Central memory CD4-positive, alpha-beta T cell (primary cell): Measurements from ENCODE around the gene LIPC.

Experiments
- DNase-seq: peaks from one replicate; pipeline ENCODE4 v3.0.0; 2022

The LIPC gene

DNA sequence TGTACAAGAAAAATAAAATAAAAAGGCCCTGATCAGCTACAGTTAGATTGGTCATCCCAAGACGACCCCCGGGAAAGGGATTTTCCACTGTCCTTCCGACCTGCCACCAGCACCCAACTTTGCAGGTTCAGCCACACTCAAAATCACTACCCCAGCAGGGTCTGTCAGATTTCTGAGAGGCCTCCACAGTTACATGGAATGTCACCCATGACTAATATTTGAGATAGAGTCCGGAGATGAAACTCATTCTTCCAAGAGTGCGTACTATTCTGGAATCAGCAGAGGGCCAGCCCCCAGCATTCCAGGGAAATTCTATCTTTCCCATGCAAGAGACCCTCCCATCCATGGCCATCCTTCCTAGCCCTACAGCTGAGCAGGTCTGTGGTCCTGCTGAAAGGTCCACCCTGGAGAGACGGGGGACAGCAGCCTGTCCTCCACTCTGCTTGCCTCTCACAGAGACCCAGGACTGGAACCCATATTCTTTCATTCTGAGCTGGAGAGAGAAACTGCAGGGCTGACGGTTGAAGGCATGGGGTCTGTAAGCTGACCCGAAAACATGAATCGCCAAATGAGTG is 5.8 kb downstream of the LIPC start:
- no peak for DNase-seq

DNA sequence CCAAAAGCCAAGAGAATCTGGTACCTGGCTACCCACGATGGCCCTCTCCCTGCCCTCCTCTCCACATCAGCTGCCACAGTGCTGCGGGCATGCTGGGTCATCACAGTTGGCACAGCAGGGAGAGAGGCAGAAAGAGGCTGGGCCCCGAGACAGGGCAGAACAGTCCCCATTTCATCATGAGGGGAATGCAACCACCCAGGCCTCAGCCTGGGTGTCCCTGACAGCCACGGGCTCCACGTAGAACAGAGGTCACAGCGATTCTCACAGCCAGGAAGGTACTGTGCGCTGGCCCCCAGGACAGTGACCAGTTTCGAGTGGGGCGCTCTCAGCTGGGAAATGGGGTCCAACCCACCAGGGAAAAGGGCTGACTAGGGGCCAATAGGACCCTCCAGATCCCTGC is 6.3 kb downstream of the LIPC start:
- no peak for DNase-seq

DNA sequence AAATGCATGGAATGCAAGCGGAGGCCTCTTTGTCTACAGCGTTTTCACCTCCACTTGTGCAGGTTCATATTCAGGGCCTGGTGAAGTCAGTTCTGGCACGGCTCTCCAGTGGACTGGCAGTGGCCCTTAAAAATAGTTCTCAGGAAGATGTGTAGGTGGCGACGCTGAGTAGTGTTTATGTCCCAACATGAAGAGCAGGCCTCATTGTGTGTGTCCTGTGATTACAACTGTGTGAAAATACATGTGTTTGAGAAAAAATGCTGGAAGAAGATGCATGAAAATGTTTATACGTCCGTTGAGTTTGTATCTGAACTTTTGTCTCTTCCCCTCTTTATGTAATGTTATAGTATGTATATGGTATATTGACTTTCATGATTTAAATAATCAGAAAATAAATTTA is 7.2 kb downstream of the LIPC start:
- DNase-seq: no peak

DNA sequence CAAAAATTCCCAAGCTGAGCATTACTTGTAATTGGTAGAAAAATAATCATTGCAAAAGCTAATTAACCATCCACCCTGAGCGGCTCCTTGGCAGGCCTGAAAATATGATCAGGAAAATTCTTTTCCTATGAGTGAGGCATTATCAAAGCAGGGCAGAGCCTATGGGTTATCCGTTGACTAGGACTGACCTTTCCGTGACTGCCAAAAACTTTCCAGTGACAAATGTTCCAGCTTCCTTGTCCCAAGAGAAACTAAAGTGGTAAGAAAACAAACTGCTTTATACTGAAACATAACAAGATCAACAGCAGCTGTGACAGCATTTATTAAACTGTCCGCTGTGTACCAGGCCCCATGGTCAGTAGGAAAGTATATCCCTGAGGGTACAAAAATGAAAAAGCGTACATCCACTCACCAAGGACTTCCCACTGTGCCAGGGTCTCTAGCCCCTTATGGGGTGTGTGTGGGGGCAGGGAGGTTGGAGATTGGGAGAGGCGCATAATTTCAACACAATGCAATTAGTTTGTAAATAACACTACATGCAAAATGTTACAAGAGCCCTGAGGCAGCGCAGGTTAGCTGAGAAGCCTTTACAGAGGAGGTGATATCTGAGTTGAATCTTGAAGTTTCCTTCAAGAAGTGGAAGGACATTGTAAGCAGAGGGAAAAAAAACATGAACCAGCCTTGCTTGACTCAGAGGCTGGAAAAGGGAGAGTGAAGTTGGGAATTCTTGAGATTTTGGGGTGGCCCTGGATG is 8.5 kb downstream of the LIPC start:
- no peak for DNase-seq

DNA sequence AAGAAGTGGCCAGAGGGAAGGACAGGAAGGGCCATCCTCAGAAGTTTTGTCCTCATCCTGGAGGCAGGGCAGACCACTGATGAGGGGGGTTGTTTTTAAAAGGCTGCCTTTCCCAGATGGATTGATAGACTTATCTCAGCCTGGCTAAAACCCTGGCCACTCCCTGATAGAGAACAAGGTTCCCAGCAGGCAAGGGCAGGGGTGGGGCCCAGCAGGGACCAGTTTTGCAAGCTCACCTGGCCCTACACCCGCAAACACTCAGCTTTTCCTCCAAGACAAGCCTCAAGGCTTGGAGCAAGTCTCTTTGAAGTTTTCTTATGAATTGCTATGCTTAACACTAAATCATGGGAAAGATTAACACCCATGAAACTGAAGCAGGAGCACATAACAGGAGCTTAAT is 9.1 kb downstream of the LIPC start:
- no peak for DNase-seq

DNA sequence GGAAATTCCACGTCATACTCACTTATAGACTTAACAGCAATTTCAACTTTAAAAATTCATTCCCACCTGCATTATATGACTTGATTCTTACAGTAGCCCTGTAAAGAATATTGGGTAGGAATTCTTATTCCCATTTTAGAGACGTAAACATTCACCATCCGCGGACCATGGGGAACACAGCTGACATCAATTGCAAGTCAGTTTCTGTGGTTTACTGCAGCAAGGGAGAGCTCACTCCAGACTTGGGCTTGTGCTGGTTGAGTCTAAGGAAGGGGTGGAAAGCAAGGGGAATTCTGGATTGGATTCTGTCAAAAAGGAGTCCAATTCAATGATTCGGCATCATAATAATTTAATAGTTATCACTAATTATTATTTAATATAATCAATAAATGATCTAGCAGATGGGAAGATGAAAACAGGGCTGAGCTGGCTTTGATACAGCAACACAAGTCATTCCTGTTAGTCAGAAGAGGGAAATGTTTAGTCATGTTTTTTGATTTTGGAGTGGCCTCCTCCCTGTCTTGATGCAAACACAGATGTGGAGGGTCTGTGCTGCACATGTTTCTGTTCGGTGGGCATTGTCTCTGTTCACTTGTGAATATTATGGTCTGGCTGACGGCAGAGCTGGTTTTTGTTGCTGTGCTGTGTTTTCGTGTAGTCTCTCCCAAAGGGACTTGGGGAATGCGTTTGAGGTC is 9.7 kb downstream of the LIPC start:
- DNase-seq: no peak

DNA sequence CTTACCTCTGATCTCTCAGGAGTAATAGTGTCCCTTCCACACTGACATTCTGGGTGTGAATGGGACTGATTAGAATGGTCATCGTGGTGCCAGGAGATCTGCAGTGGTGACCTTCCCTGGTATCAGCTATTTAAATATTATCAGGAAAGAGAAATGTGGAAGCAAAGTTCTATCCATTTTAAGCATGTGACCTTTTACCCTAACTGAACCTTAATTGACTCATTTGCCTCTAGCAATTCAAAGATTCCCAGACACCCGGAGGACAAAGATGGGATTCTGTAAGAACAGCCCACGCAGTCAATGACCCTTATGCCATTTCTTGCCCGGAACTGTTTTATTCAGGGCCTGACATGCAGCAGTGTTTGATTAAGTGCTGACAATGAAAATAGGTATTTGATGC is 10.3 kb downstream of the LIPC start:
- no peak for DNase-seq

DNA sequence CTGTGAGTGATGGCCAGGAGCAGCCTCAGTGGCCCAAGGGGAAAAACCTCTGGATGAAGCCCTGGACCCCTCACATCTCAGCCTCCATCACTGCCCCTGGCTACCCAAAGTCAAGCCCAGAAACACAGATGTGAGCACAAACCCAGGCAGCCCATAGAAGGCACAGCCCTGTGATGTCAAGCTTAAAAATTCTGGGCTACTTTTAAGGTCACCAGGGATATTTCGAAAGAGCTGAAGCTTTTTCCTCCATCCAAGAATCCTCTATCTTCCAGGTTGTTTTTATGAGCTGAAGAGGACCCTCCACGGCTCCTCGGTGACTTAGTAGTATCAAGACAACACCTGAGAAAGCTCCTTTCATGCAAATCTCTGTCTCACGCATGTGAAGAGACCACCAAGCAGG is 11.5 kb downstream of the LIPC start:
- DNase-seq: no peak

DNA sequence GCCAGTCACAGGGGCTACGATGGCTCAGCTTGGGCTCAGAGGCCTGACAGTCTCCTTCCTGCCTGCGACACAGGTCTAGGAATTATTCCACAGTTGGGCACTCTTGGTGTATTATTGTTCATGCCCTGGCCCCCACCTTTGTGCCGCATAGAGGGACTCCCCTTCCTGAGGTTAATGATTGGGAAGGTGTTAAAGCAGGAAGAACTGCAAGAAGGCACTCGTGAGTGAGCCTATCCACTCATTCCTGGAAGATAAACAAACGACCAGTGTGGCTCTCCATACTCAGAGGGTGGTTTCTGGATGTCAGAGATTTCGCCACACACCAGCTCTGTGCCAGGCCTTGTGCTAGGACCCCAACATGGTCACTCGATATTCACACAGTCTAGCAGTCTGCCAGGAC is 12.3 kb downstream of the LIPC start:
- no peak for DNase-seq

DNA sequence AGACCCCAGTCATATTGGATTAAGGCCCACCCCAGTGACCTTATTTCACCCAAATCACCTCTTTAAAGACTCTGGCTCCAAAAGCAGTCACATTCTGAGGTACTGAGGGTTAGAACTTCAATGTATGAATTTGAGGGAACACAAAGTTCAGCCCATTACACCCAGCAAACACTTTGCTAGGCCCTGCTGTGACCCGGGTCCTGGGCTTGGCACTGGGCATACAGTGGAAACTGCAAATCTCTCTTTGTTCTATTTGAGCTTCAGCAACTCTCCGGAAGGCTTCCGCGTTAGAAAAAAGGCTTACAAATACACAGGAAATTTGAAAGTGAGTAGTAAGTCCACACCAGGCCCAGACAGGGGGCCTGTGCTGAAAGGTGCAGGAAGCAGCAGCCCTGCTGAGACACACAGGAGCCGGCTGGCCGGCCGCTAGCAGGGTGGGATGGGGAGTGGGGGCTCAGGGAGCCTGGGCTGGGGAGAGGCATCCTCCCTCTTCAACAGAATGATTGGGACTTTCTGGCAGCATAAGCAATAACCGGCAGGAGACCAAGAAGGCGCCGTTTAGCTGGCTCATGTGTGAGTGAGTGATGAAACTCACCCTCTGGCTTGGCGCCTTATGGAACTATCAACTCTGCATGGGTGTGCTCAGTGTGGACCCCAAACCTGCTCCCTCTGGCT is 13.0 kb downstream of the LIPC start:
- DNase-seq: no peak

DNA sequence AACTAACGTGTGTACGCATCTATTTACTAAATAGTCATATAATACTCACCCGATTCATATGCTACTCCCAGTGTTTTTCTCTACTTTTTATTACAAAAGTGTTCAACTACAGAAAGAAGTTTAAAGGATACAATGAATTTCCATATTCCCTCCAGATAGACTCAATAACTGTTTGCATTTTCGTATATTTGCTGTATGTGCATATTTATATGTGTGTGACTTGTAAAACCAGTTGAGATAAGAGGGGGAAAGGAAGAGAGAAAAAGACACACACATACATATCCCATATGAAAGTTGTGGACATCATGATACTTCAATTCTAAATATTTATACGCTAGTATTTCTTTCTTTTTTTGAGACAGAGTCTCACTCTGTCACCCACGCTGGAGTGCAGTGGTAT is 14.1 kb downstream of the LIPC start:
- DNase-seq: no peak

DNA sequence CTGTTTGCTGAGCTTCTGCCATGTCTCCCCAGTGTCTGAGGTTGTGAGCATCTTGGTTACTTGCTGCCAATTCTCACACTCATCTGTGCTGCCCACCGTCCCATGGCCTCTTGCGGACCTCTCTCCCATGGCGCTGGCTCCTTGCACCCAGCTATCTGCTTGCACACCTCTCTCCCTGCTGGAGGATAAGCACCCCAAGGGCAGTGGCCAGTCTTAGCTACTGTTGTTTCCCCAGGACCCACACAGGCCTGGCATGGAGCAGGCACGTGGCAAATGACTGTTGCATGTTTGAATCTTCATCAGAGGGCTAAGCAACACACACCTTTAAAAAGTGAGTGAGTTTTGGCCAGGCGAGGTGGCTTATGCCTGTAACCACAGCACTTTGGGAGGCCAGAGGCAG is 14.7 kb downstream of the LIPC start:
- DNase-seq: no peak

DNA sequence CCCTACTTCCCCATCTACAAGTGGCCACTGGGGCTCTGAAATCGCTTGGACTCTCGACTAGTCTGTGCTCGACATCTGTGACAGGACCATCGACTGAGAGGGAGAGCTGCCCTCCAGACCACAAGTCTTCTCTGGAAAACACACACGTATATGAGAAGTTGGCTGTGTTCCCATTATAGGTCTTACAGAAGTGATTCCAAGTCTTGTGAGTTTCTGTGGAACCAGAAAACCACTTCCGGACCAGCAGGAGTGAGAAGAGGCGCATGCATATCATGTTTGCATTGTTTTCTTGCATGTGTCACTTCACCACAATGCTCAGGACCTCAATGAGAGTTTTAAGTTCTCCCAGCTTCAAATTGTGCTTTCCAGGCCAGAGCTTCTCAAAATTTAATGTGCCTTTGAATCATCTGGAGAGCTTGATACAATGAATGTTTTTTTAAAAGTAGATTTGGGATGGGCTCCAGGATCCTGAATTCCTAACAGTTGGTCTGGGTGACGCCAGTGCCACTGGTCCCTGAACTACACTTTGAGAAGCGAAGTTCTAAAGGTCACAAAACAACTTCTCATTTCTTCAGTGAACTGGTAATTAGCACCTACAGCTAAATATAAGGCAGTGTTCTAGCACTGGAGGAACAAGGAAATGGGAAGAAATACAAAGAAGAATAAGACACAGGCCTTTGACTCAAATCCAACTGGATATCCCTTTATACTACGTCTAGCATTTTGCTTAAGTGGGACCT is 15.7 kb downstream of the LIPC start:
- no peak for DNase-seq

DNA sequence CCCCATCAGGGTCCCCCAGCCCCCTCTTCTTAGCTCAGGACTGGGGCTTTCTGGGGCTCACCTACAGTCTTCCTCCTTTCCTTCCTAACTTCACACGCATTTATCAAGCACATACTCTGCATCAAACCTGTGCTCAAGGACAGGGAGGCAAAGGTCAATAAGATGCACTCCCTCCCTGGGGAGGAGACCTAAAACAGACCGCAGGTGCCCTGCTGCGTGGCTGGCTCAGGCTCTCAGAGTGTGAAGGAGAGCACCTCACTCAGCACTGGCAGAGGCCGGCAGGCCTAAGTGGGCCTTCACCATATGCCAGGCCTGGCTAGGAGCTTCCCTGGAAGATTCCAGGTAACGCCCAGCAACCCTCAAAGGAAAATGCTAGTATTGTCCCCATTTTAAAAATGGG is 16.5 kb downstream of the LIPC start:
- DNase-seq: no peak

DNA sequence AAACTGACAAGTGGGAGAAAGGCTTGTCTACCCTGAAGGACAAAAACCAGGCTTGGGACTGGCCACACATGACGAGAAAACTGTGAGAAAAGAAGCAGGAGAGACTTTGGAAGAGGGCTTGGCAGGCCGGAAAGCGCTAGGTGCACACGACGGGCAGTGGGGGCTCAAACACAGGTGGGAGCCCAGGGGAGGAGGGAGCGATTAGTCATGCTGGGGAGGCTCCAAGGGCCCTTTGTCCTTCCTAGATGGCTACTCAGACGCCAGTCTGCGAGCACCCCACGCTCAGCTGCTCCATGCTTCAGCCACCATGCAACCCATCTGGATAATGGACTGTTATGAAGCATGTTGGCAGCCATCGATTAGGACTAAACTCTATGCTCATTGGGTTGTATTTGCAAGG is 17.1 kb downstream of the LIPC start:
- DNase-seq: no peak

DNA sequence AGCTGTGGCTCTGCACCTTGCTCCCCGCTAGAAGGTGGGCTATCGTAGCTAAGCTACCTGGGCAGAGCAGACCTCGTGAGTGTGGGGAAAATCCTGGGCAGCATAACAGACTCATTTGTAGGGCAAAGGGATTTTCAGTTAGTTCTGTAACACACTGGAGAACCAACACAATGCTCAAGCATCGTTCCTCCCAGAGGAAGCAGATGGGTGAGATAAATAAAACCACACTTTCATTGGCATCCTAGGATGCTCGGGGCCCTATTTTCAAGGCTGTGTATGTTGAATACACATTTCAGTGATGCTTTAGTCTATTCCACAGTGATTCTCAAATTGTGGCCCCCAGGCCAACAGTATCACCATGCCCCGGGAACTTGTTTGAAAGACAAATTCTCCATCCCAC is 20.0 kb downstream of the LIPC start:
- no peak for DNase-seq

DNA sequence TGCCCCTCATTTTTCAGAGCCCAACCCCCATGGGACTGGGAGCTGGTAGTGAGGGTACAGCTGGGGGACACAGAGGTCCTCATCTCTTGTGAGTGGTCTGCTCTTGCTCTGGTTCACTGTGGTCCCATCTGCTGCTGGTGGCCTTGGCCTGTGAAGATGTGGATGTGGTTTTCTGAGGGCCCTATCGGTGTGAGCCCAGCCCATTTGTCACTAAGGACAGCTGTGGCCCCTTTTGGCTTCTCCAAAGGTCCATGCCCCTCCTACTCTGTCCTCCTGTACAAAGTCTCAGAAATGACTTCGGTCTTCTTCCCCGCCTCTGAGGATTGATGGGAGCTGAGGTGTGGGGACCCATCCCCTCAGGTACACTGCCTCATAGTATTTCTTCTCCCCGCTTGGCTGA is 21.0 kb downstream of the LIPC start:
- no peak for DNase-seq

DNA sequence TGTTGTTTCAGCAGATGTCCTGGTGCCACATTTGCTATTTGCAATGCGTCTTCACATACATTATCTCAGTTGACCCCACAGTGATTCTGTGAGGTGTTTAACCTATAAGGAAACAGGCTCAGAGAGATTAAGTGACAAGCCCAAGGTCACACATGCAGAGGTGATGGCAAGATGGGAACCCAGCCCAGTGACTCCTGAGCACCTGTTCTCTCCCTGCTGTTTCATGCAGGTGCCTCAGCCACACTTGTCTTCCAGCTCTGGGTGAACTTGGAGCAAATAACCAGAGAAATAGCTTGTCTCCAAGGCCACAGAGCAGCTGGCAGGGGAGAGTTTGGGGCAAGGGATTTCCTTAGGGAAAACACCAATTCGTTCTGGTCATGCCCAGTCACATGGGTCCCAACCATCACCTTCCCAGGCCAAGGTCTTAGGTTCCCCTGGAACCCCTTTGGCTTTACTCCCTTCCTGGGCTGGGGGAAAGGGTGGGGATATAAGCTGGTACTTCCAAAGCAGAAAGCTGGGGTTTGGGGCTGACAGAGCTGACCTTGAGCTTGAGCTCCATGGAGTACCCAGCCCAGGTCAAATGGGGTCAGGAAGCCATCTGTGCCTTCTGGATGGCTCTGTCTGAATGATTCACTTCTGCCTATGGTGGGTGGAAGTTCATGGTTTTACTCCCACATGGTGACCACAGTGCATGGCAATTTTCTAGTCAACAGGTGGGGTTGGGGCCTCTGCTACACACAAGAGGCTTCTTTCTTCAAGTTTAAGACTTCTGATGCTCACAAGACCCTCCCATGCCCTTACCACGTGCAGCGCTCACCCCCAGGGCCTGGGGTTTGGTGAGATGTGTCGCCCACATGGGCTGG is 22.4 kb downstream of the LIPC start:
- DNase-seq: no peak

DNA sequence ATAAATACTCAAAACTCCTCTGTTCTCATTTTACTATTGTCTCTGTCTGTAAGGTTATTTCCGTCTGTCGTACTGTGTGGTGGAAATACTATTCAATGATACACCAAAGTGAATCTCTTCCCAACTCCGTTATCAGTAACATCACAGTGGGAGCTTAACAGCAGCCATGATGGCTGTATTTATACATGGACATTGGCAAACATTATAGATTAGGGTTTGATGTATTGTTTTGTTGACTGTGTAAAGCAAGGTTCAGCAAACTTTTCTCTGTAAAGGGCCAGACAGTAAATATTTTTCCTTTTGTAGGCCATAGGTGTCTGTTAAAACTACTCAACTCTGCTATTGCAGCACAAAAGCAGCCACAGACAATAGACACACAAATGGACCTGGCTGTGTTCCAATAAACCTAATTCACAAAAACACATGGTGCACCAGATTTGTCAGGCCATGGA is 23.2 kb downstream of the LIPC start:
- DNase-seq: no peak

DNA sequence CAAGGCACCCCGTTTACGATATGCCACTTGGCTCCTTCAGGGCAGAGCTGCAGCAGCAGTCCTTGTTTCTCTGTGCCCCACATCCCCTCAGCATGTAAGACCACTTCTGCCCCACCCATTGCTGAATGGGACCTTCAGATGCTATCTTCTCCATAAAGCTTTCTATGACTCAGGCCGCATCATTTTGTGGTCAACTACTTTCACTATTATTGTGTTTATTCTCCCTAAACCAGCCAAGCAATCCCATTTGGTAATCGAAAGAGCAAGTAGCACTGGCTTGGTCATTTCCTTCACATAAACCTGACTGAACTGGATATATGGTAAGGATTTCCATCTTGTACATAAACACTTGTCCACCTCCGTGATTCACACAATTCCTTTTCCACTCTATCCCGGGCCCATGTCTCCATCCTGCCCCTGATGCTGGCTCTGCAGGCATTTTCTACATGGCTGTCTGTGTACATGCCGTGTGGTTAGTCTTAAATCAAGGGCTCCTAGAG is 25.7 kb downstream of the LIPC start:
- no peak for DNase-seq

DNA sequence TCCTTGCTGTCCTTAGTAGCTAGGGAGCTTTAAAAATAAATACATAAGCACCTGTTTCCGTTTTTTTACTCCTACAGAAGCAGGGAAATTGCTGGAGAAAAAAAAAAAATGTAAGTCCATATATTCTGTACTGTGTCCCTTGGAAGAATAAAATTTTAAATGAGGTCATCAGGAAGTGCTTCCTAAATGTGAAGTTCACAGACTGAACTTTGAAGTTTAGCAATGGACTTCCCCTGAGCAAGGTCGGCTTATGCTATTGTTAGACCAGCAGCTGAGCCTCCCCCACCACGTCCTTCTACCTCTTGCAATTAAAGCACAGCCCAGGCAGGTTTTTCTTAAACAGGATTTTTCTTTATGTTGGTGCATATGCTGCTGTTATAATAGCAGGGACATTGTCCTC is 26.3 kb downstream of the LIPC start:
- no peak for DNase-seq

DNA sequence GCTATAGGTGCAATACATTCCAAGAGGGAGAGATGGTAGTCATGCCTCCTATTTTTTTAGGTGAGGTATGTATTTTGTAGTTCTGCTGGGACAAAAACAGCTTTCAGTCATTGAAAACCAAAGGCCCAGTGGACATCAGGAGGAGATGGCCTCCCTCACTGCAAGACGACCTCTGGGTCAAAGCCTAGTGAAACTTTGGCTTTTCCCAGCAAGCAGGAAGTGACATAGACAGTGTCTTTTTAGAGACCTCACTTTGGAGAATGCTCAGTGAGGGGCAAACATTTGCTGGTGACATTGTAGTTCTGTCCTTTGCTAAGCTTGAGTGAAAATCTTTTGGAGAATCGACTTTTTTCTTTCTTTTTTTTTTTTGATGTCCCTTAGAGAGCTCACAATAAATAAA is 27.3 kb downstream of the LIPC start:
- no peak for DNase-seq
